Fibroblast of lung (primary cell): ENCODE results near the gene FAM174B.

ENCODE experiments used
- CTCF ChIP-seq, 2 donors: IDR thresholded peaks in 1 of 2; conservative IDR thresholded peaks in 1 of 2; 1 replicate in 1 of 2; 2 replicates in 1 of 2; pipeline ENCODE4 v1.5.1; 2011 to 2012; ENCODE audit warnings: low read length in 2 of 2, control low read depth in 1 of 2, inconsistent platforms in 1 of 2, low read depth in 1 of 2, mild to moderate bottlenecking in 1 of 2
- EZH2 ChIP-seq: IDR thresholded peaks from 2 replicates; pipeline ENCODE4 v1.5.1; 2012; ENCODE audit warnings: low read length, control low read depth, mild to moderate bottlenecking; ENCODE audit errors: missing control alignments

DNA sequence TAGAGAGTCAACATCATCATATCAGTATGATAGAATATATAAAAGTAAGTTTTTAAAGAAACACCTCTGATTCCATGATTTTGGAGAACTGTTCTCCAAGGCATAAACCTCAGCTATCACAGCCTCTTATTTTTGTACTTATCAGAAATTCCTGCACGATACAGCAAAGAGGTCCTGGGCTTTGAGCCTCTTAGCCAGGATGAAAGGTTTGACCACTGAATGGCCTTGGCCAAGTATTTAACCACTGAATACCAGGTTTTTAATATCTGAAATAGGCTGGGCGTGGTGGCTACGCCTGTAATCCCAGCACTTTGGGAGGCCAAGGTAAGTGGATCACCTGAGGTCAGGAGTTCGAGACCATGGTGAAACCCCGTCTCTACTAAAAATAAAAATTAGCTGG lies 1.9 kb upstream of the FAM174B start:
- TF ChIP-seq CTCF (conservative IDR thresholded peaks at IDR 0.05 in 1 of 2, IDR thresholded peaks at IDR 0.05 in 1 of 2; ENCODE audit: low read depth in 1 of 2, low read length in 2 of 2) (no peak), EZH2 (no peak)
